ENCODE results near the gene RHOF.

DNA sequence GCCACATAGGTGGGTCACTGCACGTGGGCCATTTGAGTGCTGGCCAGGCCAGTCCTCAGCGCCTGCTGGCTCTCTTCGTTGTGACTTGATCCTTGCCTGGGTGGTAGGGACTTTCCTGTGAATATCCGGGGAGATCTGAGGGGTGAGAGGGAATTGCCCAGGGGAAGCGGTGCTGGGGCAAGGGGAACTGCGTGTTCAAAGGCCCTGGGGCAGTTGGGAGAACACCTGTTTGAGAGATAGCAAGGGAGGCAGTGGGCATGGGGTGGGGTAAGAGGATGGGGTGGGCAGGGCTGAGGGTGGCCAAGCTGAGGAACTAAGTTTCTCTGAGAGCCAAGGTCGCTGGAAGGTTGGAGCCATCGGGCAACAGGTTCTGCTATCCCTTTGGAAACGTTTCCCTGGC, 35.3 kb upstream of the RHOF start:
- TF ChIP-seq, protein P1, sequence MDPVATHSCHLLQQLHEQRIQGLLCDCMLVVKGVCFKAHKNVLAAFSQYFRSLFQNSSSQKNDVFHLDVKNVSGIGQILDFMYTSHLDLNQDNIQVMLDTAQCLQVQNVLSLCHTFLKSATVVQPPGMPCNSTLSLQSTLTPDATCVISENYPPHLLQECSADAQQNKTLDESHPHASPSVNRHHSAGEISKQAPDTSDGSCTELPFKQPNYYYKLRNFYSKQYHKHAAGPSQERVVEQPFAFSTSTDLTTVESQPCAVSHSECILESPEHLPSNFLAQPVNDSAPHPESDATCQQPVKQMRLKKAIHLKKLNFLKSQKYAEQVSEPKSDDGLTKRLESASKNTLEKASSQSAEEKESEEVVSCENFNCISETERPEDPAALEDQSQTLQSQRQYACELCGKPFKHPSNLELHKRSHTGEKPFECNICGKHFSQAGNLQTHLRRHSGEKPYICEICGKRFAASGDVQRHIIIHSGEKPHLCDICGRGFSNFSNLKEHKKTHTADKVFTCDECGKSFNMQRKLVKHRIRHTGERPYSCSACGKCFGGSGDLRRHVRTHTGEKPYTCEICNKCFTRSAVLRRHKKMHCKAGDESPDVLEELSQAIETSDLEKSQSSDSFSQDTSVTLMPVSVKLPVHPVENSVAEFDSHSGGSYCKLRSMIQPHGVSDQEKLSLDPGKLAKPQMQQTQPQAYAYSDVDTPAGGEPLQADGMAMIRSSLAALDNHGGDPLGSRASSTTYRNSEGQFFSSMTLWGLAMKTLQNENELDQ (CRISPR knock-in tag; IDR thresholded peaks at IDR 0.05; ENCODE audit: borderline replicate concordance) = no peak
- no peak for TF ChIP-seq HCFC1 (IDR thresholded peaks at IDR 0.05; ENCODE audit: low read depth, low read length)
- TF ChIP-seq CTCF (CRISPR knock-in tag; IDR thresholded peaks at IDR 0.05) = no peak

Data from HepG2 (cell line).